AG09309 (cell line): ENCODE data around the gene CLDN5.
A peak's percentile ranks its signal among the peaks of the same experiment; 100 is the strongest.

Experiments
- DNase-seq: peaks from one replicate; pipeline ENCODE4 v3.0.0-alpha.2; 2010; ENCODE audit warnings: low read depth
- H3K4me3 ChIP-seq: 2 replicates; pipeline ENCODE4 v1.5.1; 2011; ENCODE audit warnings: mild to moderate bottlenecking, low read depth, low read length, moderate library complexity; ENCODE audit not compliant: control insufficient read depth
- TF ChIP-seq, protein P1 (sequence below): IDR thresholded peaks from 2 replicates; pipeline ENCODE4 v1.5.1; 2011; ENCODE audit warnings: mild to moderate bottlenecking, low read depth, low read length, inconsistent platforms; ENCODE audit not compliant: insufficient read depth, control insufficient read depth; ENCODE audit errors: missing control alignments

The CLDN5 gene

DNA sequence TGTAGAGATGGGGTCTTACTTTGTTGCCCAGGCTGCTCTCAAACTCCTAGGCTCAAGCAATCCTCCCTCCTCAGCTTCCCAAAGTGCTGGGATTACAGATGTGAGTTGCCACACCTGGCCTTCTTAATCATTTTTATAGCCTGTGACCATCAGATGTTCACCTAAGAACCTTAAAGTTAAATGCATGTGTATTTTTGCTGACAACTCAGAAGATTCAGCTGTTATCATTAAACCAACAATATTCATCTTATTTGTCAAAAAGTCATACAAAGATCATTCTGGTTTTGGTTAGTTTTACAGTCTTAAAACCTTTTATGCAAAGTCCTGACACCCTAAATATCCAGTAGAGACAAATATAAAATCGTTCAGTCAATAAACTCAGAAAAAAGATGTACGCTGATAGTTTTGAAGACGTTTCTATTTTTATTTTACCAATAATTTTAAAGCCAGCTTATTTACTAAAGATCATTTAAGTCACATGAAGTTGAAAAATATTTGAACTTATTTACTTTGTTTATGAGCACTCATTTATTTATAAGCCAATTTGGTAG lies 22.2 kb downstream of the CLDN5 start:
- TF ChIP-seq, protein P1, sequence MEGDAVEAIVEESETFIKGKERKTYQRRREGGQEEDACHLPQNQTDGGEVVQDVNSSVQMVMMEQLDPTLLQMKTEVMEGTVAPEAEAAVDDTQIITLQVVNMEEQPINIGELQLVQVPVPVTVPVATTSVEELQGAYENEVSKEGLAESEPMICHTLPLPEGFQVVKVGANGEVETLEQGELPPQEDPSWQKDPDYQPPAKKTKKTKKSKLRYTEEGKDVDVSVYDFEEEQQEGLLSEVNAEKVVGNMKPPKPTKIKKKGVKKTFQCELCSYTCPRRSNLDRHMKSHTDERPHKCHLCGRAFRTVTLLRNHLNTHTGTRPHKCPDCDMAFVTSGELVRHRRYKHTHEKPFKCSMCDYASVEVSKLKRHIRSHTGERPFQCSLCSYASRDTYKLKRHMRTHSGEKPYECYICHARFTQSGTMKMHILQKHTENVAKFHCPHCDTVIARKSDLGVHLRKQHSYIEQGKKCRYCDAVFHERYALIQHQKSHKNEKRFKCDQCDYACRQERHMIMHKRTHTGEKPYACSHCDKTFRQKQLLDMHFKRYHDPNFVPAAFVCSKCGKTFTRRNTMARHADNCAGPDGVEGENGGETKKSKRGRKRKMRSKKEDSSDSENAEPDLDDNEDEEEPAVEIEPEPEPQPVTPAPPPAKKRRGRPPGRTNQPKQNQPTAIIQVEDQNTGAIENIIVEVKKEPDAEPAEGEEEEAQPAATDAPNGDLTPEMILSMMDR: no peak
- DNase-seq: no peak
- H3K4me3 ChIP-seq: no peak overlapping the region

DNA sequence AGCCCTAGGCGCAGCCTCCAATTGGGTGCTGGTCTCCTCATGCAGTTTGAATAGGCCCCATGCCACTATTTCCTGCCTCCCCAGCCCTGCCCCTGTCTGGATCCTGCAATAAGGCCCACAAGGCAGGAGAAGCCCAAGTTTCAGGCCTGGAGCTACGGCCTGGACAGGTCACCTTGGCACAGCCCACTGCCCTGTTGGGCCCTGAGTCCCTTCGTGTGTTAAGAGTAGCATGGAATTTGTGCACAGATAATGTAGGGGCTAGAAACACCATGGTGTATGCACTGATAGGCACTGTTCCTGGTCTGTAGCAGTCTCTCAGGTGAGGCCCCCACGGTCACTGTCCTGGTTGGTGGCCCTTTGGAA lies 24.3 kb downstream of the CLDN5 start:
- H3K4me3 ChIP-seq: no peak overlapping the region
- TF ChIP-seq, protein P1: no peak
- no peak for DNase-seq

DNA sequence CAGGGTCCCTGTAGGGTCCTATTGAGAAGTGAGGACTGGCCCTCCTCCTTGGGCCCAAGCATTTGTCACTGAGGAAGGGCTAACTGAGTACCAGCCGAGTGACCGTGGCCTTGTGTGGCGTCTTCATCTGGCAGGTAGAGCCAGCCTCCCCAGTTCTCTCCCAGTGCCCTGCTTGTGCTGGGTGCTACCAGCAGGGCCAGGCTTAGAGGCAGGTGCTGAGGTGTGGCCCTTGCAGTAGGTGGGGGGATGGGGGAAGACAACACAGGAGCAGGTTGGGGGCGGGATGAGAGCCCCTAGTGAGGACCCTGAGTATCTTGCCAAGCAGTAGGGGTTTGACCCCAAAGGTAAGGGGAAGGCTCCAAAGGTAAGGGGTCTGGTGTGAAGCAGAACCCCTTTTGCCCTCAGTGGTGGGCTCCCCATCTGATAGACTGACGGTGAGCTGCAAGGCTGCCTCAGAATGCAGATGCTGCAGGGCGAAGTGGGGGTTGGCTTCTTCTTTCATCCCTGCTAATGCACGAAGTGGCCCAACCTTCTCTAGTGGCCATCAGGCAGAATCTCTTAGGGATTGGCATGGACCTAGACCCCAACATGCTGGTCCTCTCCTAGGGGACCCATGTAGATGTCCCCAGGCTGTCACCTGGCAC lies 24.9 kb downstream of the CLDN5 start:
- H3K4me3 ChIP-seq: no peak overlapping the region
- DNase-seq: no peak
- TF ChIP-seq, protein P1: no peak

DNA sequence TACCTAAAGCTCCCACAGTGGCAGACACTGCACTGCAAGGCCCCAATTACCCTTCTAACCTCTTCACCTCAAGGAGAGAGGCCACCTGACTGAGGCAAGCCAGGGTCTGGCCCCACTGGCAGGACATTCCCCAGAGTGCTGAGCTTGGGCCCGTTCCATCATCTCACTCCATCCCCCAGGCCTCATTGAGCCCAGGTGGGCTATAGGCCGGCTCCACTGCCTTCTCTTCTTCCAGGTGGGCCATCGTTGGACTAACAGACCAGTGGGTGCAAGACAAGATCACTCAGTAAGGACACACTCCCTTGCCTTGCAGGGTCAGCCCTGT lies 25.4 kb downstream of the CLDN5 start:
- no peak for DNase-seq
- TF ChIP-seq, protein P1: no peak
- no peak overlapping the region for H3K4me3 ChIP-seq

DNA sequence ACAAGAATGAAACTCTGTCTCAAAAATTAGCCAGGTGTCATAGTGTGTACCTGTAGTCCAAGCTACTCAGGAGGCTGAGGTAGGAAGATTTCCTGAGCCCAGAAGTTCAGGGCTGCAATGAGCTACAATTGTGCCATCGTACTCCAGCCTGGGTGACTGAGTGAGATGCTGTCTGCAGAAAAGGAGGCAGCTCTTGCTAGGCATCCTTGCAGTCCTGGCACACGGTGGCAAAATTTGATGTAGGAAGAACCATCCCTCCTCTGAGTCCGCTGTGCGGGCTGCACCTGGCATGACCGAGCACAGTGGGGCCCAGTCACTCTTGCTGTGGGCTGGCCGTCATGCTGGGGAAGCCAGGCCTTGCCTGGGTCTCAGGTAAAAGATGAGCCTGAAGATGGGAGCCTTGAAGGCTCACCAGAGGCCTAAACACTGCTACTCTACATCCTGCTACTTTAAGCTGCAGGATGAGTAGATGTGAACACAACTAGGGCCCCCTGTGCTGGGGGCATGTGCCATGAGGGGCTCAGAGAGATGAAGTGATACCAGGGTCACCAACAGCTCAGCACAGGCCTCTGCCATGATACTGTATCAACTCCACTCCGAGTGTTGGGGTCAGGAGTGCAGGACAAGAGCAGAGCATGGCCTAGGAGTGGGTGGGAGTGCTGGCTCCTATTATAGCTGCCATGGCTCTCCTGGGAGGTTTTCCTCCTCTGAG lies 25.9 kb downstream of the CLDN5 start:
- no peak for DNase-seq
- H3K4me3 ChIP-seq: no peak overlapping the region
- TF ChIP-seq, protein P1: no peak

DNA sequence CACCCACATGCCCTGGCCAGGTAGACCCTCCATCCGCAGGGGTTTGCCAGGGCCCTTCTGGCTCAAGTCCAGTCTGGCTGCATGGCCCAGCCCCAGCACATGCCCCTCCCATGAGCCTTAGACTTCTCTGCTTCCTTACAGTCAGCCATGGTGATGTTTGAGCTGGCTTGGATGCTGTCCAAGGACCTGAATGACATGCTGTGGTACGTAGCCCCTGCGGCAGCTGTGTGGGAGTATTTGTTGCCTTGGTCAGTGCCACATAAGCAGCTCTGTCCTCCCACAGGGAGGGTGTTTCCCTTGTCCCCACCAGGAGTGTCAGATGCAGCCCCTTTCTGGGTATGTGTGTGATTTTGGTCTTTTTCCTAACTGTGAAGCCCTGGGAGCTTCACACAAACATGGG lies 27.0 kb downstream of the CLDN5 start:
- H3K4me3 ChIP-seq: no peak overlapping the region
- TF ChIP-seq, protein P1: no peak
- DNase-seq: peak; percentile 46
